Renal pelvis (tissue), 3 donors: ENCODE measurements around the gene ZNF330. TPM values are rescaled to one million over a fixed set of nuclear protein-coding genes. Genes with fewer than 3 reads are reported as not detected.

Source experiments
- polyA plus RNA-seq, 3 donors: library from polyadenylated mRNA; unstranded; fragments of 120-200 nt; gene quantifications; one replicate each; pipeline ENCODE4 v1.2.1, GENCODE V29; 2013; ENCODE audit not compliant: insufficient read length in 3 of 3

The ZNF330 gene
- polyA plus RNA-seq, 3 donors: 57.6 to 60.1 (median 59.8) TPM

Other genes with a start within 250 kb of the ZNF330 start
- 10 to 100 TPM; 25.6 to 26.8 (median 25.9) TPM for gene RNF150, start 87.4 kb upstream of the ZNF330 start, polyA plus RNA-seq